ENCODE measurements around the gene NAV2.

- no peak for TF ChIP-seq CTCF (IDR thresholded peaks at IDR 0.05)
- TF ChIP-seq POLR2A (IDR thresholded peaks at IDR 0.05) = no peak
Observed at GRCh38 chr11:19843079-19843478, 130.4 kb downstream of the NAV2 start.

Data from transverse colon (tissue), 3 donors.